D721Med (cell line): ENCODE measurements around the gene IQGAP3.
"Not testable (repeated sequence)": the region's sequence is repeated elsewhere in the genome, so short reads cannot be mapped to it uniquely, and the experiment has no call there.

Experiments used
- DNase-seq: peaks from one replicate; pipeline ENCODE4 v3.0.0; 2011; ENCODE audit warnings: low spot score; ENCODE audit not compliant: insufficient read length
- FAIRE-seq: peaks from 2 replicates; lab custom pipeline; 2011; peaks lifted over from hg19 to GRCh38; lab: Jason Lieb, UNC
- CTCF ChIP-seq: IDR thresholded peaks from 2 replicates; pipeline ENCODE4 v1.5.1; 2012; ENCODE audit warnings: mild to moderate bottlenecking, control low read depth; ENCODE audit not compliant: insufficient read depth; ENCODE audit errors: missing control alignments

Gene IQGAP3

GRCh38 chr1:156592910-156593660 lies 20.7 kb upstream of the IQGAP3 start:
- FAIRE-seq = no peak
- no peak for TF ChIP-seq CTCF

GRCh38 chr1:156592158-156592909 lies 20.0 kb upstream of the IQGAP3 start:
- no peak for FAIRE-seq
- DNase-seq = no peak
- no peak for TF ChIP-seq CTCF

More at GRCh38 chr1:156592910-156593660, 20.7 kb upstream of the IQGAP3 start:
- DNase-seq = no peak

- FAIRE-seq (no peak), DNase-seq (peak; percentile 89)
- no peak for TF ChIP-seq CTCF
Measured at GRCh38 chr1:156591432-156592157, 19.2 kb upstream of the IQGAP3 start, which contains the start of gene NAXE. Gene NAXE (plus strand): TSS chr1:156591776. CDS start chr1:156591805, 29 bp downstream.

GRCh38 chr1:156591181-156591431 lies 18.7 kb upstream of the IQGAP3 start:
- DNase-seq = no peak
- TF ChIP-seq CTCF = no peak
- FAIRE-seq = no peak

GRCh38 chr1:156590326-156591180 lies 18.2 kb upstream of the IQGAP3 start:
- FAIRE-seq (no peak), DNase-seq (no peak)
- no peak for TF ChIP-seq CTCF

GRCh38 chr1:156589546-156589945 lies 17.2 kb upstream of the IQGAP3 start:
- no peak for FAIRE-seq
- DNase-seq = no peak
- TF ChIP-seq CTCF = no peak

GRCh38 chr1:156587927-156588326 lies 15.6 kb upstream of the IQGAP3 start:
- not testable (repeated sequence) for FAIRE-seq, DNase-seq
